HepG2 (cell line): Measurements from ENCODE around the gene SLC24A2. TPM values are rescaled to one million over a fixed set of nuclear protein-coding genes. Genes with fewer than 3 reads are reported as not detected.

ENCODE experiments used
- ATAC-seq: fragments of 200-7000 bp; cut with Tn5 transposase; 3 replicates; pipeline ENCODE4 v1.9.1; 2020; ENCODE audit warnings: mild to moderate bottlenecking, moderate library complexity
- BruUV-seq: library from RNA; stranded (reverse); fragments of 400-500 nt; replicated peaks from 2 replicates; lab custom pipeline; 2021; lab: Mats Ljungman, UMichigan
- CTCF ChIA-PET: fragments of 300-600 bp; formaldehyde crosslinking; extraction: SDS; loops from one replicate; lab custom pipeline; 2021; ENCODE audit warnings: low total read pairs, inconsistent platforms, low intra/inter-chr PET ratio; lab: Yijun Ruan, JAX
- POLR2A ChIA-PET: fragments of 350-600 bp; sonication (Branson Sonifier 250); formaldehyde crosslinking; loops from one replicate; lab custom pipeline; 2020; ENCODE audit warnings: antibody characterized with exemption, inconsistent platforms; lab: Yijun Ruan, JAX
- DNase-seq: peaks from one replicate; pipeline ENCODE4 v3.0.0-alpha.2; 2015; ENCODE audit warnings: low spot score
- FAIRE-seq: peaks from 3 replicates; lab custom pipeline; 2011; peaks lifted over from hg19 to GRCh38; lab: Jason Lieb, UNC
- H2AFZ ChIP-seq: one replicate; pipeline ENCODE4 v1.6.1; 2011; ENCODE audit warnings: low read length, inconsistent platforms
- H3K27ac ChIP-seq: fragments of 300-600 bp; 3 replicates; pipeline ENCODE4 v1.8.0; 2011; ENCODE audit warnings: mixed run types, mild to moderate bottlenecking, mixed read lengths, low read length, inconsistent platforms; ENCODE audit not compliant: insufficient read depth; ENCODE audit errors: extremely low read length
- H3K27me3 ChIP-seq, 2 experiments: fragments of 200-600 bp in 1 of 2; 2 replicates in 1 of 2; 3 replicates in 1 of 2; pipeline versions ENCODE4 v1.6.0 to v1.8.0; 2011; ENCODE audit warnings: low read length in 2 of 2, mild to moderate bottlenecking in 2 of 2, moderate library complexity in 2 of 2, inconsistent platforms in 1 of 2; ENCODE audit not compliant: insufficient read depth in 2 of 2, control insufficient read depth in 1 of 2
- H3K36me3 ChIP-seq, 2 experiments: fragments of 200-600 bp in 1 of 2; replicated peaks in 1 of 2; 2 replicates in 1 of 2; 3 replicates in 1 of 2; pipeline versions ENCODE4 v1.5.1 to v1.8.0; 2011; ENCODE audit warnings: low read length in 2 of 2, inconsistent platforms in 1 of 2; ENCODE audit not compliant: insufficient read depth in 2 of 2, control insufficient read depth in 1 of 2
- H3K4me1 ChIP-seq: 2 replicates; pipeline ENCODE4 v1.5.1; 2012; ENCODE audit warnings: low read length, inconsistent platforms; ENCODE audit not compliant: insufficient read depth
- H3K4me2 ChIP-seq: 2 replicates; pipeline ENCODE4 v1.6.0; 2011; ENCODE audit warnings: low read depth, low read length, inconsistent platforms
- H3K4me3 ChIP-seq, 3 experiments: fragments of 200-600 bp in 1 of 3; sonication (generic), shearing (Covaris generic) in 1 of 3; replicated peaks in 1 of 3; 2 replicates each; pipeline ENCODE4 v1.5.1; 2011 to 2016; ENCODE audit warnings: low read length in 3 of 3, inconsistent platforms in 2 of 3, low read depth in 2 of 3, mild to moderate bottlenecking in 2 of 3, control low read depth in 1 of 3, mixed read lengths in 1 of 3; ENCODE audit not compliant: insufficient read depth in 1 of 3
- H3K79me2 ChIP-seq: one replicate; pipeline ENCODE4 v1.6.1; 2011; ENCODE audit warnings: low read length, inconsistent platforms; ENCODE audit not compliant: insufficient read depth
- H3K9ac ChIP-seq: 2 replicates; pipeline ENCODE4 v1.6.0; 2011; ENCODE audit warnings: mild to moderate bottlenecking, low read depth, low read length, inconsistent platforms; ENCODE audit not compliant: insufficient read depth
- H3K9me3 ChIP-seq: 2 replicates; pipeline ENCODE4 v1.5.1; 2012; ENCODE audit warnings: mild to moderate bottlenecking, low read length
- H4K20me1 ChIP-seq: 2 replicates; pipeline ENCODE4 v1.6.0; 2011; ENCODE audit warnings: inconsistent platforms, mild to moderate bottlenecking, low read length, moderate library complexity; ENCODE audit not compliant: insufficient read depth
- KDM3A ChIP-seq: IDR thresholded peaks from 2 replicates; pipeline ENCODE4 v1.6.1; 2018; ENCODE audit warnings: low read depth, missing compliant biosample characterization
- TIGD3 ChIP-seq: sonication (generic); formaldehyde crosslinking; IDR thresholded peaks from 2 replicates; pipeline ENCODE4 v1.5.1; 2020; ENCODE audit warnings: mild to moderate bottlenecking, missing genetic modification reagents, borderline replicate concordance
- YEATS4 ChIP-seq: sonication (generic); formaldehyde crosslinking; IDR thresholded peaks from 2 replicates; pipeline ENCODE4 v1.4.0; 2020; ENCODE audit warnings: missing genetic modification reagents, borderline replicate concordance
- ZBTB40 ChIP-seq, 2 experiments: fragments of 450-650 bp in 1 of 2; sonication (generic) in 1 of 2; formaldehyde crosslinking in 1 of 2; IDR thresholded peaks; 2 replicates each; pipeline versions ENCODE4 v1.6.1 to v1.8.0; 2016 to 2022; ENCODE audit warnings: antibody characterized with exemption in 1 of 2, mild to moderate bottlenecking in 1 of 2, missing genetic modification reagents in 1 of 2
- ZNF567 ChIP-seq: sonication (generic); formaldehyde crosslinking; IDR thresholded peaks from 2 replicates; pipeline ENCODE4 v1.8.1; 2023; ENCODE audit warnings: mild to moderate bottlenecking, missing genetic modification reagents, borderline replicate concordance
- WGBS: methylation state at CpG from one replicate; pipeline ENCODE4 v1.1.6; 2017; ENCODE audit warnings: low lambda C conversion rate; 5-methylcytosine and 5-hydroxymethylcytosine counted together
- in situ Hi-C: cut with HindIII; loops from 2 replicates; pipeline ENCODE4 v1.10.0; 2017; ENCODE audit warnings: low pct_unique_long_range_greater_than_20kb; ENCODE audit not compliant: extremely low pct_ligation_motif_present
- intact Hi-C: fragments of 100-400 bp; cut with micrococcal nuclease; formaldehyde crosslinking; loops from one replicate; pipeline ENCODE4 v1.10.0; 2022; ENCODE audit not compliant: unreplicated experiment
- polyA plus RNA-seq, 8 experiments: library from polyadenylated mRNA; depleted of rRNA in 3 of 8; stranded (reverse) in 7 of 8; unstranded in 1 of 8; fragments of >200 nt; fragmentation: Illumina TruSeq in 4 of 8; extraction: Trizol in 4 of 8; gene quantifications; 2 replicates each; pipeline versions ENCODE4 v1.2.1 to v1.2.3, GENCODE V29; 2011 to 2016; ENCODE audit warnings: low read depth in 4 of 8, missing spikeins in 1 of 8, mixed read lengths in 1 of 8; ENCODE audit not compliant: insufficient read depth in 1 of 8
- total RNA-seq, 5 experiments: library from RNA; depleted of rRNA; stranded (reverse); fragments of >200 nt; fragmentation: Illumina TruSeq; extraction: Trizol; gene quantifications; 2 replicates each; pipeline ENCODE4 v1.2.3, GENCODE V29; 2016; ENCODE audit warnings: low read depth in 1 of 5

Gene SLC24A2
- total and polyA plus RNA-seq, 2 of the 13 experiments (the other 11 are each of a cell fraction or from before 2014, with no cell fraction given), result under 0.01 TPM; not detected in 1

GRCh38 chr9:19768798-19769197 lies 20.0 kb downstream of the SLC24A2 start:
- ChIA-PET POLR2A (no interaction called here), CTCF (no interaction called here)
- no peak overlapping the region for H3K4me3 ChIP-seq
- intact Hi-C loops, result no loop called here
- no TSS peak for BruUV-seq
- H3K9me3 ChIP-seq, result no peaks in the 10 kb centered on the region
- ATAC-seq, result no peak
- no peak for DNase-seq
- no peaks in the 10 kb centered on the region for H3K79me2 ChIP-seq
- TF ChIP-seq ZNF567 (CRISPR knock-in tag), result no peak
- no peak for TF ChIP-seq ZBTB40 (IDR thresholded peaks at IDR 0.05)
- no peak for TF ChIP-seq ZBTB40 (CRISPR knock-in tag; IDR thresholded peaks at IDR 0.05)
- TF ChIP-seq TIGD3 (CRISPR knock-in tag), result no peak
- no peak for TF ChIP-seq KDM3A (CRISPR knock-in tag)
- no peak for TF ChIP-seq YEATS4 (CRISPR knock-in tag)
- TF ChIP-seq, all 625 proteins: peak for 0
- in situ Hi-C loops, result no loop called here
- Histone ChIP-seq H3K27ac (no peak overlapping the region), H4K20me1 (no peaks in the 10 kb centered on the region), H3K4me1 (no peaks in the 10 kb centered on the region), H3K36me3 (no peaks in the 10 kb centered on the region), H3K9ac (no peak overlapping the region), H3K27me3 (no peaks in the 10 kb centered on the region), H2AFZ (no peak overlapping the region), H3K4me2 (no peak overlapping the region)
- FAIRE-seq, result no peak
- WGBS, result 4% methylated on average over 1 of the region's 1 CpG
